COLO668 (cell line): Measurements from ENCODE around the gene CAPN7.

ENCODE experiments used
- DNase-seq: peaks from one replicate; lab custom pipeline; 2025; ENCODE audit not compliant: unreplicated experiment; lab: John Stamatoyannopoulos, UW

CAPN7 gene

GRCh38 chr3:15198686-15199085, 7.4 kb upstream of the CAPN7 start:
- no peak for DNase-seq

GRCh38 chr3:15199493-15200105, 6.4 kb upstream of the CAPN7 start:
- no peak for DNase-seq

- DNase-seq, result no peak
Measured at GRCh38 chr3:15204005-15204404, 2.0 kb upstream of the CAPN7 start.

DNA sequence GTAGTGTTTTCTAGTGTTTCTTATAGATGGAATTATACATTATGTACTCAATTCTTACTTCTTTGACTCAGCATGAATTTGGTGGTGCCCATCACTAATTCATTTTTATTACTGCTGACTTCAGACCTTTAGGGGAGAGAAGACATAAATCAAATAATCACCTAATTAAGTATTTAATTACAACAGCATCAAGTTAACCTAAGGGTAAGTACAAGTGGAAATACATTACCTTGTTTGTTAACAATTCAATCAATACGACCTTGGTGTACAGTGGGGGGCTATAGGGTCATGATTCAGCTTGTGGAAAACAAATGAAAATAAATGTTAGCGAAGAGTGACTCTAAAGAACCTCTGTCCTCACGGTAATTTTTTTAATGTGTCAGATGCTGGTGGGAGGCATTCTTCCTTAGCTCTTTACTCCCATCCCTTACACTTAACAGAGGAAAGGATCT, 538 bp upstream of the CAPN7 start:
- DNase-seq, result no peak

- no peak for DNase-seq
Measured at GRCh38 chr3:15206662-15207576, 873 bp downstream of the CAPN7 start.

DNA sequence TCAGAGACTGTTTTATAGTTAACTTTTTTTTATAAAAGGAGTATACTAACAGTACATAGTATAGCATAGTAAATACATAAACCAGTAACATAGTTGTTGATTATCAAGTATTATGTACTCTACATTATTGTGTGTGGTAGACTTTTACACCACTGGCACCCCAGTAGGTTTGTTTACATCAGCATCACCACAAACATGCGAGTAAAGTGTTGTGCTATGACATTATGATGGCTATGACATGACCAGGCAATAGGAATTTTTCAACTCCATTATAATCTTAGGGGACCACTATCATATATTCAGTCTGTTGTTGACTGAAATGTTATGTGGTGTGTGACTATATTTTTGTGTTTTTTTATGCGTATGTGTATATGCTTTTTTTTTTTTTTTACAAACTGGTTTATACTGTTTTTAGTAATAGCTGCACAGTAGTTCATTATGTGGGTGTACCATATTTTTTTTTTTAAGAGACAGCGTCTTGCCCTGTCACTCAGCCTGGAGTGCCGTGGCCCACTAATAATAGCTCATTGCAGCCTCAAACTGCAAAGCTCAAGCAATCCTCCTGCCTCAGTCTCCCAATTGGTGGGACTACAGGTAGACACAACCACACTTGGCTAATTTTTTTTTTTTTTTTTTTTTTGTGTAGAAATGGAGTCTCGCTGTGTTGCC, 1.9 kb downstream of the CAPN7 start:
- DNase-seq, result no peak

DNA sequence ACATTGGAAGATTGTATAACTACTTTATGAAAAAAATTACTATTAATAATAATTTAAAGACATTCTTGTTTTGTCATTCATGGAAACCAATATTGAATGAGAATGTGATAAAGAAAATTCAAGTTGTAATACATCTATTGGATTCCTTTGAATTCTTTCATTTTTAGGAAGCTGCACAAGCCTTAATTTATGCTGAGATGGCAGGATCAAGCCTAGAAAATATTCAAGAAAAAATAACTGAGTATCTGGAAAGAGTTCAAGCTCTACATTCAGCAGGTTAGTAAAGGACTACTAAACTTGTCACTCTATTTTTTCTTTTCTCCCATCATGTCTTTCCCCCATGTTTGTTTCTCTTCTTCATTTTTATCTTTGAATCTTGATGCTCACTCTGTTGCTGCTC, 5.9 kb downstream of the CAPN7 start:
- no peak for DNase-seq

- no peak for DNase-seq
Measured at GRCh38 chr3:15214758-15215157, 8.7 kb downstream of the CAPN7 start.

DNA sequence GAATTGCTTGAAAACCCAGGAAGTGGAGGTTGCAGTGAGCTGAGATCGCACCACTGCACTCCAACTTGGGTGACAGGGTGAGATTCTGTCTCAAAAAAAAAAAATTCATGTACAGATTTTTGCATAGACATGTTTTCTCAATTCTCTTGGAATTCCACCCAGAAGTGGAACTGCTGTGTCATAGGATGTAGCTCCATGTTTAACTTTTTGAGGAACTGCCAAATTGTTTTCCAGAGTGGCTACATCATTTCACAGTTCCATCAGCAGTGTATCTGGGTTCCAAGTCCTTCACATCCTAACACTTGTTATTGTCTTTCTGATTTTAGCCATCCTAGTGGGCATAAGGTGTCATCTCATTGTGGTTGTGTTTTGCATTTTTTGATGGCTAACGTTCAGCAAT, 9.9 kb downstream of the CAPN7 start:
- DNase-seq, result no peak

- no peak for DNase-seq
Measured at GRCh38 chr3:15216501-15216900, 10.5 kb downstream of the CAPN7 start.

GRCh38 chr3:15217011-15217671, 11.1 kb downstream of the CAPN7 start:
- DNase-seq, result no peak

DNA sequence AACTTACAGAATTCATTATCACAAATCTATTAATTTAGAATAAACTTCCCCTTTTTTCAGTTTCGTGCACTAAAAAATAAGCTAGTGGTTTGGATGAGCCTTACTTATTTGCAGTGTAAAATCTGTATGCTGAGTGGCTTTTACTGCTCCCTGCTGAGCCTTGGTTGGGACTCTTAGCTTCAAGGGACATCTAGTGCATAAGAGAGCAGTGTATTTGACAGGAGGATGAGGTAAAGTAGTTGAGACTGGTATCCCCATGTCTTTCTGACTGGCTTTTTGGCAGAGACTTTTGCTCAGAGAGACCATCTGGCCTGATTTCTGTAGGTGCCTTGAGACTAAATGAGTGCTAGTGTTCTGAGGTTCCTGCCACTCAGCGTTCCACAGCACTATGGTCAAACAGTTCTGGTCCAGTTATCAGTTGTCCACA, 11.8 kb downstream of the CAPN7 start:
- DNase-seq, result no peak

- no peak for DNase-seq
Measured at GRCh38 chr3:15218689-15219088, 12.6 kb downstream of the CAPN7 start.

DNA sequence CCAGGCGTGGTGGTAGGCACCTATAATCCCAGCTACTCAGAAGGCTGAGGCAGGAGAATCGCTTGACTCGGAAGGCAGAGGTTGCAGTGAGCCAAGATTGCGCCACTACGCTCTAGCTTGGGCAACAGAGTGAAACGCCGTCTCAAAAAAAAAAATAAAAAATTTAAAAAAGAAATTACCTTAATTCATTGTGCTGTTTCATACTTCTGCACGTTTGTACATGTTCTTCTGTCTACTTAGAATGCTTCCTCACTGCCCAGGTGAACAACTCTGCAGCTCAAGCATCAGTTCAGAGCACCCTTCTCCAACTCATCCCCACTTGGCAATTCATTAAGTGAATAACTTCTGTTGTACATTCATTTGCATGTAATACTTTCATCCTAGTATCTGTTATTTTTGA, 14.0 kb downstream of the CAPN7 start:
- DNase-seq, result no peak

- no peak for DNase-seq
Measured at GRCh38 chr3:15220661-15221060, 14.6 kb downstream of the CAPN7 start.

GRCh38 chr3:15221574-15222217, 15.7 kb downstream of the CAPN7 start:
- DNase-seq, result no peak

- no peak for DNase-seq
Measured at GRCh38 chr3:15223685-15224572, 17.9 kb downstream of the CAPN7 start.

DNA sequence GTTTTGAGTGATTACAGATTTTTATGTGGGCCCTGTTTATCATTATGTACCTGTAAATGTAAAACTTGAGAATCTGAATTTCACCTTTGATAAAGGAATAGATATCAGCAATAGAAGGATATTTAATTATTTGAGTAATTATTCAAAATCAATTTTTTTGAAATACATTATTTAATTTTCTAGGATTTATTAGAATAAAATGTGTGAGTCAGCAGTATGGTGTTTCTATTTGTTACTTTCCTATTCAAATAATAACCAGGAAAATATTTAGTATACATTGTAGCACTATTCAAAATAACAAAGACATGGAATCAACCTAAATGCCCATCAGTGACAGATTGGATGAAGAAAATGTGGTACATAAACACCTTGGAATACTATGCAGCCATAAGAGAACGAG, 22.1 kb downstream of the CAPN7 start:
- no peak for DNase-seq

GRCh38 chr3:15229262-15229661, 23.2 kb downstream of the CAPN7 start:
- DNase-seq, result no peak

- peak; percentile 9 for DNase-seq
Measured at GRCh38 chr3:15241341-15241740, 35.3 kb downstream of the CAPN7 start.
